ENCODE data around the gene MISFA.
"Not testable (repeated sequence)": the region's sequence is repeated elsewhere in the genome, so short reads cannot be mapped to it uniquely, and the experiment has no call there.

Gene MISFA

DNA sequence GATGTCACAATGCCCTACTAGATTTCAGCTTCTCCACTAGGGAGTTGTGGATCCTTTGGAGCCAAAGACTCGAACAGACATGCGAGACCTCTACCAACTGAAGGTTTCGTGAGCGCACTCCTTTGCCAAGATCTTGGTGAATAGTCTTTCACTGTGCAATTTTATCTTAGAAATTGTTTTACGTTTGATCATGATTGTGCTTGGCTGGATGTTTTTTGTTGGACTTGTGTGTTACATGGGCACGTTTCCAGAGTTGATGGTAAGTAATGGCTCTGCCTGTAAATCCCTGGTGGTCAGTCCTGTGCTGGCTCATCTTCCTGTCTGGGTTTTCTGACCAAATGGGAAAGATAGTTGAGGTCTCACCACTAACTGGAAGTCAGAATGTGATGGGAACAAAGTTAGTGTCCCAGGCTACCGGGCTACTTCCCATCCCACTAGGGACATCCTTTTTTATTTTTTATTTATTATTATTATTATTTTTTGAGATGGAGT, at the start of gene MISFA:
MISFA (plus strand) TSS at position 51 of the 492 bp plus-strand sequence; CDS start at position 191, 140 bp downstream.
- DNase-seq = no peak

DNA sequence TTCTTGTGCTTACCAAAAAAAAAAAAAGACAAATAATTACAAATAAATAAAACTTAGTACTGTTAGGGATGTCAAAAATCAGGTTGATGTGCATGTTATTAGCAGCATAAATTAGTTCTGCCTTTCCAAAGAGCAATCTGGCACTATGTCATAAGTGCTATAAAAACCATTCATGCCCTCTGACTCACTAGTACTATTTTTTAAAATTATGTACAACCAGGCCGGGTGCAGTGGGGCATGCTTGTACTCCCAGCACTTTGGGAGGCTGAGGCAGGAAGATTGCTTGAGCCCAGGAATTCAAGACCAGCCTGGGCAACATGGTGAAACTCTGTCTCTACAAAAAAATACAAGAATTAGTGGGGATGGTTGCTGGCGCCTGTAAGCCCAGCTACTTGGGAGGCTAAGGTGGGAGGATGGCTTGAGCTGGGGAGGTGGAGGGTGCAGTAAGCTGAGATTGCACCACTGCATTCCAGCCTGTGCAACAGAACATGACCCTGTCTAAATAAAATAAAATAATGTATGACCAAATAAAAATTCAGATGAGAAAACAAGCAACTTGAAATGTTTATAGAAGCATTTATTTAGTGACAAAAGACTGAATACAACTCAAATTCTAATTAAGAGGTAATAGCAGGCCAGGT, 36.4 kb upstream of the MISFA start:
- DNase-seq = no peak

DNA sequence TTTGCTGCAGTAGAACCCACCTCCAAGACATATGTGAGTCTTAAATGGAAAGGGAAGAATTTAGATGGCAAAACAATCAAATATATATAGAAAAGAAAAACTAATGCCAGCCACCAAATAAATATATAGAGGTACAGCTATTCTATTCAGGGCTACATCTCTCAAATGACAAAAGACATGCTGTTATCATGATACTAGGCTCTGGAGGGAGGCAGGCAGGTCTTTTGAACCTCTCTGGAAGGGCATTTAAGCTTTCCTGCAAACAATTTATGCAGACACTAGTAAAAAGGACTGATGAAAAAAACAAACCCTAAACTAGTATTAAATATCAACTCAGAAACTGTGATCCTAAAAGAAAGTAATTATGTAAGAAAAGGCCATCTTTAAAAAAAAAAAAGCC, 35.4 kb upstream of the MISFA start:
- no peak for DNase-seq

DNA sequence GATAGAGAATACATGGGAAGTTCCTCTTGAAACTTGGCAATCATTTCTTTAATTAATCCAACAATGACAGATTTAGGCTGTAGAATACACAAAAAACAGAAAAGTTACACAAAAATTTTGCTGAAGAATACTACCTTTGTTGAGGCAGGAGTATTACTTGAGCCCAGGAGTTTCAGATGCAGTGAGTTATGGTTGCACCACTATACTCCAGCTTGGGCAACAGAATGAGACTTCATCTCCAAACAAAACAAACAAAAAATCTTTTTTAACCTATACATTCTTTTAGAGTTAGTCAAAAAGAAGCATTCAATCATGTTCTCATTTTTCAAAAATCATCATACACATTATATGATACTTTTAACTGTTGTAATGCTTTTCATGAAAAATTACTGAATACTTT, 33.2 kb upstream of the MISFA start:
- DNase-seq = no peak

DNA sequence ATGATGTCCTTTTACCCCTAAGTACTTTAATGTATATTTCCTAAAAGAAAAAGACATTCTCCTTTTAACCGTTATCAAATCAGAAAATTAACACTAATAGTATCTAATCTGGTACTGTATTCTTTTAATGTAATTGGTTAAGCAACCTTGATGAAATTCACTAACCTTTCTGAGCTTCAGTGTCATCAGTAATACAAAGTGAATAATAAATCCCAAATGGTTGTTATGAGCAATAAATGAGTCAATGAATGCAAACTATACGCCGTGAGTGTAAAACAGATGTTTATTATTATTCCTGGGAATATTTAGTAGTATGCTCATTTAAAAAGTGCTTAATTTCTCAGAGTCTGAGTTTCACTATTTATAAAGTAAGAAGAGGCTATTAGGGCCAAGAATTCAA, 32.5 kb upstream of the MISFA start:
- no peak for DNase-seq

DNA sequence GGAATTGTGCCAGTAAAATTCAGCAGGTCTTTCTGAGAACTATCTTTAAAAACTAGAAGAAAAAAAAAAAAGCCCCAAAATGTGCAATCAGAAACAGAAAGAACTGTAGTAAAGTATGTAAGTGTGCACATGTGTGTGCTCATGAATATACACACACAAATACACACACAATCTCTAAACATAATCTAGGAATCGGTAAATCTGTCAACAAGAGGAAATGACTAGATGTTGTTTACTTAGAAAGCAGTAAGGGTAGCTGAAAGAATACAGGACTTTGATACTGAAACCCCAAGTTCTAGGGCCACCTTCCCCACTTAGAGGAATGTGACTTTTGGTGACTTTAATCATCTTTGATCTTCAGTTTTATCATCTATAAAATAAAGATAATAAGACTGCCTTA, 24.2 kb upstream of the MISFA start:
- DNase-seq = no peak

DNA sequence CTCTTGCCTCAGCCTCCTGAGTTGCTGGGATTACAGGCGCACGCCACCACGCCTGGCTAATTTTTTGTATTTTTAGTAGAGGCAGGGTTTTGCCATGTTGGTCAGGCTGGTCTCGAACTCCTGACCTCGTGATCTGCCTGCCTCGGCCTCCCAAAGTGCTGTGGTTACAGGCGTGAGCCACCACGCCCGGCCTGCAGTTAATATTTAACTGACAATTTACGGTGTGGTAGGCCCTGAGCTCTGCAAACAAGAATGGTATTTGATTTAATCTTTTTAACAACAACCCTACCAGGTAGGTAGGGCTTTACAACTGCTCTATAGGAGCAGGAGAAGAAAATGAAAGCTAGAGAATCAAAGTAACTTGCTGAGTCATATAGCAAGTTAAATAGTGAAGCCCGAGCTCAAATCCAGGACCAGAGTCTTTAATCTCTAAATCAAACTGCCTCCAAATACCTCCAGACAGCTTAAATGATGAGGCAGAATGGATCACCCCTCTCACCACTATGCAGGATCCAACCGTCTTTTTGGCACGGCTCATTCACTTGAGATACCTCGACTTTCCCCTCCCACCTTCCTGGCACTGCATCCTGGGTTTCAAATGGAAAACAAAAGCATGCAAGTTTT, 20.5 kb upstream of the MISFA start:
- DNase-seq = no peak

DNA sequence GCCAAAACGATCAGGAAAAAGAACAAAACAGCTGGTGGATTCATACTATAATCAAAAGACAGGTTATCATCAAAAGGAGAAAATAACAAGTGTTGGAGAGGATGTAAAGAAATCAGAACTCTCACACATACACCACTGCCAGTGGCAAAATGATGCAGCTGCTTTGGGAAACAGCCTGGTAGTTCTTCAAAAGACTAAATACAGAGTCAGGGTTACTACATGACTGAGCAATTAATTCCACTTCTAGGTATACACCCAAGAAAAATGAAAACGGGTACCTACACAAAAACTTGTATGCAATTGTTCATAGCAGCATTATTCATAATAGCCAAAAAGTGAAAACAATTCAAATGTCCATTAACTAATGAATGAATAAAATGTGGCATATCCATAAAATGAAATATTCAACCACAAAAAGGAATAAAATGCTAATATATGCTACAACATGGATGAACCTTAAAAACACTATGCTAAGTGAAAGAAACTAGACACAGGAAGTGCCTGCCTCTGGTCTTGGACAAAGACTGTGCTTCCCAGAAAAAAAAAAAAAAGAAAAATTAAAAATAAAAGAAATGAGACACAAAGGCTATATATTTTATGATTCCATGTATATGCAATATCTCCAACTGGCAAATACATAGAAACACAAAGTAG, 19.3 kb upstream of the MISFA start:
- DNase-seq = no peak

DNA sequence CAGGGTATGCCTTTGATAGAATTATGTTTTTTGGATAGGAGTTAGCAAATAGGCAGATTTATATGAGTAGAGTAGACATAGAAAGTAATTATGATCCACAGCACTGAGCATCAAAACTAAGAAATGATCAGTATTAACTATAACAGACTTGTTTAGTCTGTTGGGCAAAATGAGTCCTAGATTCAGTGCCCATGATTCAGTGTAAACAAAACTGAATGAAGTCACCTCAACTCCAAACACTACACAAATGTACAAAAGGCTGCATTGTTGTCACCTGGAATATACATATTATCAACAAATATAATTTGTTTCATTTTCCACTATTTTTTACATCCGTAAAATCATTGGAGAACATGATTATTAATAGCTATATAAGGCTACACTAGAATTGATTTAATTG, 17.8 kb upstream of the MISFA start:
- no peak for DNase-seq

DNA sequence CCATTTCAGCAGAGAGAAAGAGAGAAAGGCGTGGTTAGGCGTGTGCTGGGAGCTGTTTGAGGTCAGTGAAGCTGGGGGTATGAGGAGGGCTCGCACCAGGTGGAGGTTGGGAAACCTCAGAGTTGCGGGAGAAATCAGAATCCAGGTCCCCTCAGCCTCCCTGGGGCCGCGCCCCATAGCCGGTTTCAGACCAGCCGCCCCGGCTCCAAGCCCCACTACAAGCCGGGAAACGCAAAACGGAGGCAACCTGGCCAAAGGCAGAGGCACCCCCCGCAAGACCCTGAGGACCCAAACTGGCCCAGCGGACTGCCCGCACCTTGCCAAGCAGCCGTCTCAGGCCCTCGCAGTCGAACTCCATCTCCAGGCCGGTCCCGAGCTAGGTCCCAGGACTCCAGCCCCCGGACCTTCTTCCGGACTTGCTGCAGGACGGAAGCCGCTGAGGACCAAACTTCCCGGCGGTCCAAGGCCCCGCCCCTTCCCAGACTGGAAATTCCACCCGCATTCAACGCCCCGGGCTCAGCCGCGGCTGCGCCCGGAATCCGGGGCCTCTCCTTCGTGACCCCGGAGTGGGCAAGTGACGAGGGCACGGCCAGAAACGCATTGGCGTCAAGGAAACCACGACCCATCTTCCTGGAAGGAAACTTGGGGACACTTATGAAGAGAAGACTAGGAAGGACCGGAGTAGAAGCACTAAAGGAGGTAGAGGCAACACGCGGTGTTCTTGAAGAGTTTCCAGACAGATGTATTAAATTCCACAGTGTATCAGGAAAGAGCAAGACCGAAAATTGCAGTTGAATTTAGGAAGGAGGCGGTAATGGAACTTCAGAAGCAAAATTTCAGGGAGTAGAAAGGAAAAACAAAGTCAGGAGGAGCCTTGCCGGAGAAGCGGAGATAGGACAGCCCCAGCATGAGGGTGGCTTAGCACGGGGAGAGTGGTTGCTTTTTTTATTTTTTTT, 11.0 kb upstream of the MISFA start, which contains the start of gene UEVLD:
UEVLD (minus strand) TSS at position 438 of the 956 bp plus-strand sequence; CDS start at position 358, 80 bp downstream.
- DNase-seq = peak in 1 of 2 experiments; percentile 42

DNA sequence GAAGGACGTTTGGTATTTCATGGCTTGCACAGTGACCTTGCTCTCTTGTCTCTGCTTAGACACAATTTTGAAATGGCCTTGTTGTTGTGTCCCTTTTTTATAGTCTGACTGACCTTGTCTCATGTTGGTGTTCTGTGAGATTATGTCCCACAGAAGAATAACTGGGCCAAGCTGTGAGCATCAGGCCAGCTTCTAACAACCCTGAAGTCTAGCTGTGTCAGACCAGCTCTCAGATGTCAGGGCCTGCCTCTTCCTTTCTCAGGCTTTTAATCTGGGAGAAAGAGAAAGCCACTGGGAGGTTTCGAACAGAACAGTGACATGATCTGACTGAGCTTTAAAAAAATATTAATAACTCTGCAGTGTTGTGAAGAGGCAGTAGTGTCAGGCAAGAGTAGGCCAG, 9.0 kb upstream of the MISFA start:
- DNase-seq = no peak

DNA sequence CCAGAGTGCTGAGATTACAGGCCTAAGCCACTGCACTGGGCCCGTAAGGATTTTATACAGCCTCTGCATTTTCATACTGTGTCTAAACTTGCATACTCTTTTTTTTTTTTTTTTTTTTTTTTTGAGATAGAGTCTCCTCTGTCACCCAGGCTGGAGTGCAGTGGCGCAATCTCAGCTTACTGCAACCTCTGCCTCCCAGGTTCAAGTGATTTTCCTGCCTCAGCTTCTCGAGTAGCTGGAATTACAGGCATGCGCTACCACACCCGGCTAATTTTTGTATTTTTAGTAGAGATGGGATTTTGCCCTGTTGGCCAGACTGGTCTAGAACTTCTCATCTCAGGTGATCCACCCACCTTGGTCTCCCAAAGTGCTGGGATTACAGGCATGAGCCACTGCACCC, 5.5 kb upstream of the MISFA start:
- not testable (repeated sequence) for DNase-seq

DNA sequence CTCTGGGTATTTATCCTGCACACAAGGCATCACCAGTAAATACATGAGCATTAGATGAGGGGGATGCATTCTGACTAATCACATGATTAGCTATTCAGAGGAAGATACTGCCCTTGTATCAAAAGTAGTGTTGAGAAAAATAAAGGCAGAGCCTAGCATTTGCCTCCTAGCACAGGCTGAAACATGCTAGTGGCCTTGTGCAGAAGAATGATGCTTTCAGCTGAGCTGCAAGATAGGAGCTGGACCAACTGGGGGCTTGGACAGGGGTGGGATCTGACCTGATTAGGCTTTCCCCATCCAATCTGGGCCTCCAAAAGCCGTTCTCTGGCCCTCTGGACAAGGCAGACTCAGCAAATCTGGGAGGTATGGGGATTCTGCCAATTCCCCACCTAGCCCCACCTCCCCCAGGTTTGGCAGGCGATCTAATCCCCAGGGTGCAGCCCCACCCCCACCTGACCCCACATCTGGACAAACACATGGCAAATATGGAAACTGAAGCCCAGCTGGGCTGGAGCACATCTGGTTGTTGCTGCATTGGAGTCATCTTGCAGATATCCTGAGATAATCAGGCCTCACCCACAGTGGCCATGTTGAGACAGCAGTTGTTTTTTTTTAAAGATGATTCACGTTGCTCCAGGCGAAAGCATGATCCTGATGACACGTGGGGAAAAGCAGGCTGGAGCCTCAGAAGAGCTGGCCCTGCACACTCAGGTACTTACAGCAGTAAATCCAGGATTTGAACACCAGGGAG, 4.4 kb upstream of the MISFA start:
- no peak for DNase-seq

DNA sequence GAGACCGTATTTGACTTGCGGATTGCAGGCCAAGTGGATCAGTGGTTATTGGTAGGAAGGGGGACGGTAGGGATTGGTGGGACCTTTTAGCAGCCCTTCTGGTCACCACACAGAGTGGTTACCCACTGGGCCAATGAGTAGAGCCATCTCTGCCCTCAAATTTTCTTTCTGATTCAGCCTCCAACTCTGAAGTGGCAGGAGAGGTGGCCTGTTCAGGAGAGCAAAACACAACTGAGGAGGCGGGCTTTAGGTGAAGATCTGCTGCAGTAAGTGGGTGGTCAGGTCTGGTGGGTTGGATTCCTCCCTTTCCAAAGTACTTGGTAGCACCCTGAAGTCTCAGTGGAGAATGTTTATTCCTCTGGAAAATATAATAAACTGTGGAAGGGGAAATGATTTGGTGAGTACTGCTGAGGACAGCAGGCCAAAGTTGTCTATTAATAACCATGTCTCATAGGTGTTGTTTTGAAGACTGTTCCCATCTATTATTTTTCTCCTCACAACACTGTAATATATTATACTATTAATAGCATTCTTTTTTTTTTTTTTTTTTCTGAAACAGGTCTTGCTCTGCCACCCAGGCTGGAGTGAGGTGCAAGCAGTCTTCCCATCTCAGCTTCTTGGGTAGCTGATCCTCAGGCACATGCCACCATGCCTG, 1.5 kb downstream of the MISFA start:
- no peak for DNase-seq

DNA sequence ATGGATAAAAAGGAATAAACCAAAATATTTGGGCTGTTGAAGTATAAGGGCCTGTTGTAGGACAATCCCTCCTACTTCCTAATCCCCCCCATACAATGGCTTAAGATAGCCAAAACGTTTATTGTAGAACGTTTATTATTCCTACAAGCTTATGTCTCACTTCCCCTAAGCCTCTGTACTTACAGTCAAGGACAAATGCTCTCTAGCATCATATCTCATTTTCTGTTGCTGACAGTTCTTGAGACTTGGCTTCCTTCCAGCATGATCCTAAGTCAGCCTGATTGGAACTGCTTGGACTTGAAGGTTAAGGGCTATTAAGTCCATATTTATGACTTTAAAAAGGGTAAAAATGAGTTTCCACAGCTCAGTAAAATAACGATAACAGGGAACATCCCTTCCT, 8.8 kb downstream of the MISFA start:
- no peak for DNase-seq

DNA sequence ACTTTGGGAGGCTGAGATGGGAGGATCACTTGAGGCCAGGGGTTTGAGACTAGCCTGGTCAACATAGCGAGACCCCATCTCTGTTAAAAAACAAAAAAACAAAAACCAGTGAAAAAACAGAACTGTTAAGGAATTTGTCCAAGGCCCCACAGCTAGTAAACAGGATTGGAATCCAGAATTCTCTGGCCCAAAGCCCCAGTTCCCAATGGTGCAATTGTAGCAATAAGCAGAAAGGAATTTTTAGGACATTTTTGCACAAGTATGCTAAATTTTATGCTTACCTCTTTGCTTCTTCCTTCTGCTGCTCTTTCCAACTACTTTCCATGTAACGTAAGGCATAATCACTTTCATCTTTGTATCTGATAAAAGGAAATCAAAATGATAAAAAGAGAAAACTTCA, 11.6 kb downstream of the MISFA start:
- no peak for DNase-seq

DNA sequence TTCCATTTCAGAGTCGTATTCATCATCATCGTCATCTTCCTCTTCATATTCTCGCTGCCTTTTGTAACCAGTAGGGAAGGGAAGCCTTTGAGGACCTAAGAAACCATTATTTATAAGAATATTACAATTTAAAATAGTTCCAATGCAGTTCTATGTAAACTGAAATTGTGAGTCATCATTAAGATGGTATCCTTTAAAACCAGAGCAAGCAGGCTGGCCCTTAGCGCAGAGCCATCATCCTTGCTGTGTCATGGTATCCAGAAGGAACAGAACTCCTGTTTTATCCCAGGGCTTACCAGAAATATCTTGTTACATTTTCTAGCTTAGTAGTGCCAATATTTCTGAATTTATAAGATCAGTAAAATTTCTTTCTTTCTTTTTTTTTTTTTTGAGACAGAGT, 12.8 kb downstream of the MISFA start:
- DNase-seq = no peak

DNA sequence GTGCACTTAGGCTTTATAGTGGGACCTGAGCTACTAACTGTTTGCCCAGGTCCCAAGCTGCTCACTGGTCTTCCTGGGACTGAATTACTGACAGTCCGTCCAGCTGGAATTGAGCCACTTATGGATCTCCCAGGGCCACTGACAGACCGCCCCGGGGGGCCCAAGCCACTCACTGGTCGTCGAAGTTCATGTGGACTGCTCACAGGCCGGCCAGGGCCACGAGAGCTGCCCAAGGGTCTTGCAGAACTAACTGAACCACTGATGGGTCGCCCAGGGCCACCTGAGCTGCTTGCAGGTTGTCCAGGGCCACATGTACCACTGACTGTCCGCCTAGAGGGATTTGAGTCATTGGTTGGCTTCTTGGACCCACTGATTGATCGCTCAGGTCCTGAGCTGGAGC, 15.1 kb downstream of the MISFA start:
- DNase-seq = no peak

DNA sequence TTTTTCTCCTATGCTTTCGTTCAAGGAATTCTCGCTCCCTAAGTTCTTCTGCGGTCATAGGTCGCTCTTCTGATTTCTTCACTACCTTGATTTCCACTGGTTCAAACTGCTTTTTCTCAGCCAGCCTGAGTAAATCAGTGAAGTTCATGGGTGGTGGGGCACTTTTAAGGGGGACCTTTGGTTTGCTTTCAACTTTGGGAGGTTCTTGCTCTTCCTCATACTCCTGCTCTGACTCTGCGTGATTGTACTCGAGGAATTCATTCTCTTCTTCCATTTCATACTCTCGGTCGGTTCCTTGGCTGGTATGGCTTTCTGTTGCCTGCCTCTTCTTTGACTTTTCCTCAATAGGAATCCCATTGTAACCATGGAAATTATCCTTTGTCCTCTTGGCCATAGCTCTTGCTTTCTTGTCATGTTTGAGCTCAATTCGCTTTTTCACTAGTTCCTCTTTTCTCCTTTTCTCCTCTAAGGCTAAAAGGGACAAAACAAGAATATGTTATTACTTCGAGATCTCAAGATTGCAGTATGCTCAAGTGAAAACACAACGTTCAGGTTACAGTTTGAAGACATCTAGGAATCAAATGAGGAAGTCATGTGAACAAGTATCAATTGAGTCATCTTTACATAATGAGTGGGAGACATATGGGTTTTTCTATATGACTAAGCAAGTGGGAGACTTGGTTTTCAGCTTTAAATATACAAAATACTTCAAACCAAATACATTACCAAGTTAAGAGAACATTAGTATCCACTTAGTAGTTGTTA, 16.2 kb downstream of the MISFA start:
- no peak for DNase-seq

DNA sequence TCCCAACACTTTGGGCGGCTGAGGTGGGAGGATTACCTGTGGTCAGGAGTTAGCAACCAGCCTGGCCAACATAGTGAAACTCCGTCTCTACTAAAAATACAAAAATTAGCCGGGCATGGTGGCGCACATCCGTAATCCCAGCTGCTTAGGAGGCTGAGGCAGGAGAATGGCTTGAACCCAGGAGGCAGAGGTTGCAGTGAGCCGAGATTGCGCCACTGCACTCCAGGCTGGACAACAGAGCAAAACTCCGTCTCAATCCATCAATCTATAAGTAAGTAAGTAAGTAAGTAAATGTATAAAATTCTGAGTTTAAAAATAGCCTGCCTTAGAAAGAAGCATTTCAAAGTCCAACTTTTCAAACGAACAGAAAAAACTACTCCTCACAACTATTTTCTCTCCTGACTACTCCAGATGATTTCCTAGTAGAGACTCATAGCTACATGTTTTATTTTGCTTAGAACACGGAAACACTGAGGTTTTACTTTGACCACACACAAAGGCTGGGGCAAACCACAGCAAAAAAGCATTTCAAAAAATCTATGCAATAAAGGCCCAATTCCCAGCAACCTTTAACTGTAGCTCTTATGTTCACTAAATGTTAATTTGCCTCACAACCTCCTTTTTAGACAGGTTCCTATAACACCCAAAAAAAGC, 18.2 kb downstream of the MISFA start:
- no peak for DNase-seq

Measured in cerebellar nuclear complex (tissue), 1 donor.